Heart left ventricle (tissue), 13 donors: ENCODE measurements around the gene PARD6G.

ENCODE experiments used
- POLR2A ChIP-seq, 2 donors: fragments of 450-650 bp; IDR thresholded peaks; one replicate each; pipeline ENCODE4 v1.6.1; 2017; ENCODE audit warnings: antibody characterized with exemption in 2 of 2, mild to moderate bottlenecking in 2 of 2, moderate library complexity in 2 of 2
- TF ChIP-seq, protein P1 (sequence below), 12 donors: fragments of 200-600 bp; sonication (generic) in 4 of 12; IDR thresholded peaks; one replicate each; pipeline versions ENCODE4 v1.5.0 to v1.8.0; 2018 to 2022; ENCODE audit warnings: antibody characterized with exemption in 12 of 12, mild to moderate bottlenecking in 5 of 12
- donor health status: ischemic (EF 13 %, LVEDD 7.1; RV severe dilation, severe dysfunction).
- donor health status: DM: no; HTN: yes; CAD: no.
- donor health status: DM: no; HTN: no; CAD: no.
- donor health status: ischemic (EF 25% LVEDD 6.9; RV normal size, moderate dysfunction).
- donor health status: ischemic (EF 25% LVEDD 5.7; RV mildly dilated, moderate dysfunction).
- donor health status: ischemic (EF 35%, LVEDD 5.7; RV mildly dilated, moderate dysfunction).
- donor health status: nonischemic (EF 11% LVEDD 7.7; RV severe dilation, severe dysfunction).
- donor health status: DM: yes; HTN: yes; CAD: no.
- donor health status: PGD.
- donor health status: ischemic (EF 29% LVEDD 5.4; RV normal size, mild dysfunction).
- donor health status: nonischemic (EF 23%, LVEDD 6.1; RV moderate dilation, normal function).

DNA sequence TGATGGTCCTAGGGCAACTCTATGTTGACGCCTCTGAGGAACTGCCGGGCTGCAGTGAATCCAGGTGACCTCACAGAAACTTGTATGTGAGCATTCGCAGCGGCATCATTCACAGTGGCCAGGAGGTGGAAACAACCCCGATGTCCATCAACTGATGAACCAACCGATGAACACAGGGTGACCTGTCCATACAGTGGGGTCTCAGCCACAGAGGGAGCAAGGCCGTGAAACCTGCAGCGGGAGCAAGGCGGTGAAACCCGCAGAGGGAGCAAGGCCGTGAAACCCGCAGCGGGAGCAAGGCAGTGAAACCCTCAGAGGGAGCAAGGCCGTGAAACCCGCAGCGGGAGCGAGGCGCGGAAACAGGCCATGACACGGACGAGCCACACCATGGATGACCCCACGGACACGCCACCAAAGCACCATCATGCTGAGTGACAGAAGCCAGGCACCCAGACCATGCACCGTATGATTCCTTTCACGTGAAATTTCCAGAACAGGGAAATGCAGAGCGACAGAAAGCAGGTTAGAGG, 63.0 kb downstream of the PARD6G start:
- TF ChIP-seq, protein P1, sequence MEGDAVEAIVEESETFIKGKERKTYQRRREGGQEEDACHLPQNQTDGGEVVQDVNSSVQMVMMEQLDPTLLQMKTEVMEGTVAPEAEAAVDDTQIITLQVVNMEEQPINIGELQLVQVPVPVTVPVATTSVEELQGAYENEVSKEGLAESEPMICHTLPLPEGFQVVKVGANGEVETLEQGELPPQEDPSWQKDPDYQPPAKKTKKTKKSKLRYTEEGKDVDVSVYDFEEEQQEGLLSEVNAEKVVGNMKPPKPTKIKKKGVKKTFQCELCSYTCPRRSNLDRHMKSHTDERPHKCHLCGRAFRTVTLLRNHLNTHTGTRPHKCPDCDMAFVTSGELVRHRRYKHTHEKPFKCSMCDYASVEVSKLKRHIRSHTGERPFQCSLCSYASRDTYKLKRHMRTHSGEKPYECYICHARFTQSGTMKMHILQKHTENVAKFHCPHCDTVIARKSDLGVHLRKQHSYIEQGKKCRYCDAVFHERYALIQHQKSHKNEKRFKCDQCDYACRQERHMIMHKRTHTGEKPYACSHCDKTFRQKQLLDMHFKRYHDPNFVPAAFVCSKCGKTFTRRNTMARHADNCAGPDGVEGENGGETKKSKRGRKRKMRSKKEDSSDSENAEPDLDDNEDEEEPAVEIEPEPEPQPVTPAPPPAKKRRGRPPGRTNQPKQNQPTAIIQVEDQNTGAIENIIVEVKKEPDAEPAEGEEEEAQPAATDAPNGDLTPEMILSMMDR (IDR thresholded peaks at IDR 0.05), result no peak
- no peak for TF ChIP-seq POLR2A (IDR thresholded peaks at IDR 0.05)
